WTC11 (cell line): ENCODE results near the gene BMS1. TPM values are rescaled to one million over a fixed set of nuclear protein-coding genes. Genes with fewer than 3 reads are reported as not detected.

Experiments
- ATAC-seq: fragments of 200-7000 bp; cut with Tn5 transposase; 2 replicates; pipeline ENCODE4 v1.10.0; 2021; ENCODE audit warnings: mild to moderate bottlenecking, moderate library complexity
- CTCF ChIA-PET: fragments of 300-600 bp; sonication (Branson Sonifier 250); formaldehyde crosslinking; loops from one replicate; lab custom pipeline; 2021; ENCODE audit warnings: antibody characterized with exemption; lab: Charles Lee
- POLR2A ChIA-PET: fragments of 350-600 bp; sonication (Branson Sonifier 250); formaldehyde crosslinking; loops from one replicate; lab custom pipeline; 2021; ENCODE audit warnings: antibody characterized with exemption; lab: Charles Lee
- DNase-seq: peaks from one replicate; pipeline ENCODE4 v3.0.0; 2021; ENCODE audit warnings: low spot score
- H3K27ac Mint-ChIP-seq: 2 replicates; pipeline ENCODE4 v1.8.0; 2021; ENCODE audit warnings: mixed read lengths
- H3K27me3 Mint-ChIP-seq: 2 replicates; pipeline ENCODE4 v1.8.0; 2021; ENCODE audit warnings: low read depth, mild to moderate bottlenecking, moderate library complexity, mixed read lengths
- H3K36me3 Mint-ChIP-seq: 2 replicates; pipeline ENCODE4 v1.8.0; 2021; ENCODE audit warnings: mixed read lengths
- H3K4me1 Mint-ChIP-seq: 2 replicates; pipeline ENCODE4 v1.8.0; 2022; ENCODE audit warnings: mixed read lengths
- H3K4me3 Mint-ChIP-seq: 2 replicates; pipeline ENCODE4 v1.8.0; 2021; ENCODE audit warnings: mild to moderate bottlenecking, moderate library complexity, mixed read lengths
- H3K9me3 Mint-ChIP-seq: 2 replicates; pipeline ENCODE4 v1.8.0; 2021; ENCODE audit warnings: mixed read lengths
- CBFB ChIP-seq: sonication (generic); formaldehyde crosslinking; IDR thresholded peaks from 2 replicates; pipeline ENCODE4 v1.8.1; 2022; ENCODE audit warnings: mild to moderate bottlenecking, low read depth, missing genetic modification reagents
- FOXJ3 ChIP-seq: sonication (generic); formaldehyde crosslinking; IDR thresholded peaks from 2 replicates; pipeline ENCODE4 v1.9.0; 2021; ENCODE audit warnings: missing genetic modification reagents, mild to moderate bottlenecking, borderline replicate concordance
- GRHL2 ChIP-seq: fragments of 250-450 bp; sonication (Bioruptor Pico); IDR thresholded peaks from 2 replicates; pipeline ENCODE4 v1.8.0; 2022; ENCODE audit warnings: mild to moderate bottlenecking, moderate library complexity; ENCODE audit not compliant: insufficient replicate concordance, severe bottlenecking
- JAZF1 ChIP-seq: fragments of 250-450 bp; sonication (Bioruptor Pico); IDR thresholded peaks from 2 replicates; pipeline ENCODE4 v1.9.0; 2021; ENCODE audit warnings: moderate library complexity, mild to moderate bottlenecking, inconsistent platforms
- NR1H2 ChIP-seq: sonication (generic); formaldehyde crosslinking; IDR thresholded peaks from 2 replicates; pipeline ENCODE4 v1.9.0; 2021; ENCODE audit warnings: mild to moderate bottlenecking, moderate library complexity, missing genetic modification reagents
- OVOL2 ChIP-seq: fragments of 250-450 bp; sonication (Bioruptor Pico); IDR thresholded peaks from 2 replicates; pipeline ENCODE4 v1.9.0; 2021; ENCODE audit warnings: mild to moderate bottlenecking, borderline replicate concordance
- TP53 ChIP-seq: sonication (generic); formaldehyde crosslinking; IDR thresholded peaks from 2 replicates; pipeline ENCODE4 v1.8.1; 2023; ENCODE audit warnings: mild to moderate bottlenecking, missing genetic modification reagents
- ZNF232 ChIP-seq: sonication (generic); formaldehyde crosslinking; IDR thresholded peaks from 2 replicates; pipeline ENCODE4 v1.8.0; 2022; ENCODE audit warnings: mild to moderate bottlenecking, missing genetic modification reagents
- ZNF263 ChIP-seq: sonication (generic); formaldehyde crosslinking; IDR thresholded peaks from 2 replicates; pipeline ENCODE4 v1.8.1; 2022; ENCODE audit warnings: low read depth, mild to moderate bottlenecking, moderate library complexity, missing genetic modification reagents
- total RNA-seq: library from RNA; stranded (reverse); gene quantifications from 3 replicates; pipeline ENCODE4 v1.2.3, GENCODE V29; 2021
- TF ChIP-seq, protein P1 (sequence below): sonication (generic); formaldehyde crosslinking; IDR thresholded peaks from 2 replicates; pipeline ENCODE4 v1.8.1; 2023; ENCODE audit warnings: mild to moderate bottlenecking, missing genetic modification reagents, moderate library complexity
- TF ChIP-seq, protein P2 (sequence below): sonication (generic); formaldehyde crosslinking; IDR thresholded peaks from 2 replicates; pipeline ENCODE4 v1.8.0; 2022; ENCODE audit warnings: mild to moderate bottlenecking, missing genetic modification reagents
- TF ChIP-seq, protein P3 (sequence below): sonication (generic); formaldehyde crosslinking; IDR thresholded peaks from 2 replicates; pipeline ENCODE4 v1.8.1; 2022; ENCODE audit warnings: low read depth, mild to moderate bottlenecking, moderate library complexity, missing genetic modification reagents, borderline replicate concordance
- TF ChIP-seq, protein P4 (sequence below): sonication (generic); formaldehyde crosslinking; IDR thresholded peaks from 2 replicates; pipeline ENCODE4 v1.8.0; 2022; ENCODE audit warnings: mild to moderate bottlenecking, missing genetic modification reagents
- TF ChIP-seq, protein P5 (sequence below): fragments of 250-450 bp; sonication (Bioruptor Pico); IDR thresholded peaks from 2 replicates; pipeline ENCODE4 v1.9.0; 2021; ENCODE audit warnings: moderate library complexity, mild to moderate bottlenecking, inconsistent platforms, borderline replicate concordance
- TF ChIP-seq, protein P6 (sequence below): sonication (generic); formaldehyde crosslinking; IDR thresholded peaks from 2 replicates; pipeline ENCODE4 v1.8.0; 2023; ENCODE audit warnings: mild to moderate bottlenecking, missing genetic modification reagents
- TF ChIP-seq, protein P7 (sequence below): sonication (generic); formaldehyde crosslinking; IDR thresholded peaks from 2 replicates; pipeline ENCODE4 v1.8.0; 2023; ENCODE audit warnings: missing genetic modification reagents

Gene BMS1
- total RNA-seq, 1 experiment from 2014 or later, result 37.7 TPM

DNA sequence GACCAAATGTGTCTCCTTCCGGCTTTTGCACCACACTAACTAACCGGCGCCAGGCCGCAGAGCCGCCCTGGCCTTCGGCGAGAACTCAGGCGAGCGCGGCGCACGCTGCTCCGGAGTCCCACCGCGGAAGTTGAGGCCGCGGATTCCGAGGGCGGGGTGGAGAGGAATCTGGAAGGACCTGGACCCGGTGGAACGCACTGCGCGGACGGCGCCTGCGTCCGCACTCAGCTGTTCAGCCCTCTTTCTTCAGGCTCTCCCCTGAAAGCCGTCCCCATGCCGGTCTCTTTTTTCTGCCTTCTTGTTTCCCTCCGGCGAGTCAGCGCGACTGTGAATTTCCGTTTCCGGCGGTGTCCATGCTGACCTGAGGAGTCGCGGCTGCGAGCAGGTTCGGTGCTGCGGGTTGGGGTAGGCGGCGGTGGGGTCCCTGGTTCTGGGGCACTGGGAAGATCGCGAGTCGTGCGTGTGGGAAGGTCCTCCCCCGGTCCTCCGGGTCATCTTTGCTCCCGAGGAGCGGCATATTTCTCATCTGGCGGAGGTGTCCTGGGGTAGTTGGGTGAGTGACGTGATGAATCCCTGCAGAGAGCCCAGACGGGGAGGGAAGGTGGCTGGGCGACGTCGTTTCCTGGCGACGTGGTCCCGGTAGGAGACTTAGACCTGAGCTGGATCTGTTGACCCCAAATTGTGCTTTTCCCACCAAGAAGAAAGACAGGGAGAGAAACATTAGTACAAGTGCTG lies at the start of gene BMS1 (continued):
- TF ChIP-seq, protein P1, sequence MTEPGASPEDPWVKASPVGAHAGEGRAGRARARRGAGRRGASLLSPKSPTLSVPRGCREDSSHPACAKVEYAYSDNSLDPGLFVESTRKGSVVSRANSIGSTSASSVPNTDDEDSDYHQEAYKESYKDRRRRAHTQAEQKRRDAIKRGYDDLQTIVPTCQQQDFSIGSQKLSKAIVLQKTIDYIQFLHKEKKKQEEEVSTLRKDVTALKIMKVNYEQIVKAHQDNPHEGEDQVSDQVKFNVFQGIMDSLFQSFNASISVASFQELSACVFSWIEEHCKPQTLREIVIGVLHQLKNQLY (CRISPR knock-in tag), result no peak

DNA sequence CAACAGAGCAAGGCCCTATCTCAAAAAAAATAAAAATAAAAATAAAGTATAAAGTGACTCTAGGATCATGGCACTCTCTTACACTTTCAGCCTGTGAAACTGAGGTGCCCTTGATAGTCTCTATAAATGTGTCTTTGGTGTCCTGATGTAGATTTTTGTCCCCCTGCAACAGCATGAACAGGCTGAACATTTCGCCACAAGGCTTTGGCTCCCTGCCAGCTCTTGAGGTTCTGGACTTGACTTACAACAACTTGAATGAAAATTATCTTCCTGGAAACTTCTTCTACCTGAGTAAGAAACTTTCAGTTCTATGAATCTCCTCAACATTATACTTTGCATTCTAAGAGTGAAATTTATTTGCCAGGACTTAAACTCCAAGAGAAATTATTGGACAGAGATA lies 48.1 kb upstream of the BMS1 start:
- POLR2A ChIA-PET, result no interaction called here
- DNase-seq (no peak), ATAC-seq (no peak)
- CTCF ChIA-PET, result no interaction called here
- peaks cover 5% of the 10 kb centered on the region for H3K4me1 Mint-ChIP-seq
- no peak overlapping the region for H3K4me3 Mint-ChIP-seq
- H3K9me3 Mint-ChIP-seq, result peaks cover 32% of the 10 kb centered on the region
- TF ChIP-seq, protein P2, sequence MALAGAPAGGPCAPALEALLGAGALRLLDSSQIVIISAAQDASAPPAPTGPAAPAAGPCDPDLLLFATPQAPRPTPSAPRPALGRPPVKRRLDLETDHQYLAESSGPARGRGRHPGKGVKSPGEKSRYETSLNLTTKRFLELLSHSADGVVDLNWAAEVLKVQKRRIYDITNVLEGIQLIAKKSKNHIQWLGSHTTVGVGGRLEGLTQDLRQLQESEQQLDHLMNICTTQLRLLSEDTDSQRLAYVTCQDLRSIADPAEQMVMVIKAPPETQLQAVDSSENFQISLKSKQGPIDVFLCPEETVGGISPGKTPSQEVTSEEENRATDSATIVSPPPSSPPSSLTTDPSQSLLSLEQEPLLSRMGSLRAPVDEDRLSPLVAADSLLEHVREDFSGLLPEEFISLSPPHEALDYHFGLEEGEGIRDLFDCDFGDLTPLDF, result no peak
- TF ChIP-seq JAZF1 (CRISPR knock-in tag), result no peak
- no peak for TF ChIP-seq NR1H2 (CRISPR knock-in tag)
- no peak for TF ChIP-seq TP53 (CRISPR knock-in tag)
- TF ChIP-seq, protein P3, sequence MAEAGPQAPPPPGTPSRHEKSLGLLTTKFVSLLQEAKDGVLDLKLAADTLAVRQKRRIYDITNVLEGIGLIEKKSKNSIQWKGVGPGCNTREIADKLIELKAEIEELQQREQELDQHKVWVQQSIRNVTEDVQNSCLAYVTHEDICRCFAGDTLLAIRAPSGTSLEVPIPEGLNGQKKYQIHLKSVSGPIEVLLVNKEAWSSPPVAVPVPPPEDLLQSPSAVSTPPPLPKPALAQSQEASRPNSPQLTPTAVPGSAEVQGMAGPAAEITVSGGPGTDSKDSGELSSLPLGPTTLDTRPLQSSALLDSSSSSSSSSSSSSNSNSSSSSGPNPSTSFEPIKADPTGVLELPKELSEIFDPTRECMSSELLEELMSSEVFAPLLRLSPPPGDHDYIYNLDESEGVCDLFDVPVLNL (CRISPR knock-in tag), result no peak
- TF ChIP-seq OVOL2 (CRISPR knock-in tag), result no peak
- TF ChIP-seq ZNF232 (CRISPR knock-in tag), result no peak
- TF ChIP-seq, protein P4, sequence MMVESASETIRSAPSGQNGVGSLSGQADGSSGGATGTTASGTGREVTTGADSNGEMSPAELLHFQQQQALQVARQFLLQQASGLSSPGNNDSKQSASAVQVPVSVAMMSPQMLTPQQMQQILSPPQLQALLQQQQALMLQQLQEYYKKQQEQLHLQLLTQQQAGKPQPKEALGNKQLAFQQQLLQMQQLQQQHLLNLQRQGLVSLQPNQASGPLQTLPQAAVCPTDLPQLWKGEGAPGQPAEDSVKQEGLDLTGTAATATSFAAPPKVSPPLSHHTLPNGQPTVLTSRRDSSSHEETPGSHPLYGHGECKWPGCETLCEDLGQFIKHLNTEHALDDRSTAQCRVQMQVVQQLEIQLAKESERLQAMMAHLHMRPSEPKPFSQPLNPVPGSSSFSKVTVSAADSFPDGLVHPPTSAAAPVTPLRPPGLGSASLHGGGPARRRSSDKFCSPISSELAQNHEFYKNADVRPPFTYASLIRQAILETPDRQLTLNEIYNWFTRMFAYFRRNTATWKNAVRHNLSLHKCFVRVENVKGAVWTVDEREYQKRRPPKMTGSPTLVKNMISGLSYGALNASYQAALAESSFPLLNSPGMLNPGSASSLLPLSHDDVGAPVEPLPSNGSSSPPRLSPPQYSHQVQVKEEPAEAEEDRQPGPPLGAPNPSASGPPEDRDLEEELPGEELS (CRISPR knock-in tag), result no peak
- no peak for TF ChIP-seq ZNF263 (CRISPR knock-in tag)
- TF ChIP-seq, protein P5, sequence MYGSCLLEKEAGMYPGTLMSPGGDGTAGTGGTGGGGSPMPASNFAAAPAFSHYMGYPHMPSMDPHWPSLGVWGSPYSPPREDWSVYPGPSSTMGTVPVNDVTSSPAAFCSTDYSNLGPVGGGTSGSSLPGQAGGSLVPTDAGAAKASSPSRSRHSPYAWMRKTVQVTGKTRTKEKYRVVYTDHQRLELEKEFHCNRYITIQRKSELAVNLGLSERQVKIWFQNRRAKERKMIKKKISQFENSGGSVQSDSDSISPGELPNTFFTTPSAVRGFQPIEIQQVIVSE (CRISPR knock-in tag), result no peak
- TF ChIP-seq, protein P6, sequence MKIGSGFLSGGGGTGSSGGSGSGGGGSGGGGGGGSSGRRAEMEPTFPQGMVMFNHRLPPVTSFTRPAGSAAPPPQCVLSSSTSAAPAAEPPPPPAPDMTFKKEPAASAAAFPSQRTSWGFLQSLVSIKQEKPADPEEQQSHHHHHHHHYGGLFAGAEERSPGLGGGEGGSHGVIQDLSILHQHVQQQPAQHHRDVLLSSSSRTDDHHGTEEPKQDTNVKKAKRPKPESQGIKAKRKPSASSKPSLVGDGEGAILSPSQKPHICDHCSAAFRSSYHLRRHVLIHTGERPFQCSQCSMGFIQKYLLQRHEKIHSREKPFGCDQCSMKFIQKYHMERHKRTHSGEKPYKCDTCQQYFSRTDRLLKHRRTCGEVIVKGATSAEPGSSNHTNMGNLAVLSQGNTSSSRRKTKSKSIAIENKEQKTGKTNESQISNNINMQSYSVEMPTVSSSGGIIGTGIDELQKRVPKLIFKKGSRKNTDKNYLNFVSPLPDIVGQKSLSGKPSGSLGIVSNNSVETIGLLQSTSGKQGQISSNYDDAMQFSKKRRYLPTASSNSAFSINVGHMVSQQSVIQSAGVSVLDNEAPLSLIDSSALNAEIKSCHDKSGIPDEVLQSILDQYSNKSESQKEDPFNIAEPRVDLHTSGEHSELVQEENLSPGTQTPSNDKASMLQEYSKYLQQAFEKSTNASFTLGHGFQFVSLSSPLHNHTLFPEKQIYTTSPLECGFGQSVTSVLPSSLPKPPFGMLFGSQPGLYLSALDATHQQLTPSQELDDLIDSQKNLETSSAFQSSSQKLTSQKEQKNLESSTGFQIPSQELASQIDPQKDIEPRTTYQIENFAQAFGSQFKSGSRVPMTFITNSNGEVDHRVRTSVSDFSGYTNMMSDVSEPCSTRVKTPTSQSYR (CRISPR knock-in tag), result no peak
- no peak for TF ChIP-seq FOXJ3 (CRISPR knock-in tag)
- no peak for TF ChIP-seq GRHL2 (CRISPR knock-in tag)
- TF ChIP-seq, protein P7, sequence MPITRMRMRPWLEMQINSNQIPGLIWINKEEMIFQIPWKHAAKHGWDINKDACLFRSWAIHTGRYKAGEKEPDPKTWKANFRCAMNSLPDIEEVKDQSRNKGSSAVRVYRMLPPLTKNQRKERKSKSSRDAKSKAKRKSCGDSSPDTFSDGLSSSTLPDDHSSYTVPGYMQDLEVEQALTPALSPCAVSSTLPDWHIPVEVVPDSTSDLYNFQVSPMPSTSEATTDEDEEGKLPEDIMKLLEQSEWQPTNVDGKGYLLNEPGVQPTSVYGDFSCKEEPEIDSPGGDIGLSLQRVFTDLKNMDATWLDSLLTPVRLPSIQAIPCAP, result no peak
- no peak for TF ChIP-seq CBFB (CRISPR knock-in tag)
- H3K27ac Mint-ChIP-seq, result no peak overlapping the region
- peaks cover 10% of the 10 kb centered on the region for H3K27me3 Mint-ChIP-seq
- H3K36me3 Mint-ChIP-seq, result peaks cover 4% of the 10 kb centered on the region; the same call in 1 of the 2 replicates
